MG63 (cell line): ENCODE measurements around the gene PRKCA. TPM values are rescaled to one million over a fixed set of nuclear protein-coding genes. Genes with fewer than 3 reads are reported as not detected.
A peak's percentile ranks its signal among the peaks of the same experiment; 100 is the strongest.

Source experiments
- DNase-seq: peaks from one replicate; pipeline ENCODE4 v3.0.0-alpha.2; 2020
- H3K27me3 ChIP-seq: fragments of 250-450 bp; sonication (Bioruptor Pico); 2 replicates; pipeline ENCODE4 v1.5.1; 2020; ENCODE audit warnings: mild to moderate bottlenecking, moderate library complexity
- H3K36me3 ChIP-seq: fragments of 250-450 bp; sonication (Bioruptor Pico); 2 replicates; pipeline ENCODE4 v1.5.1; 2020; ENCODE audit warnings: mild to moderate bottlenecking, moderate library complexity
- H3K4me3 ChIP-seq: fragments of 250-450 bp; sonication (Bioruptor Pico); 2 replicates; pipeline ENCODE4 v1.5.1; 2020; ENCODE audit warnings: mild to moderate bottlenecking, moderate library complexity
- H3K9me3 ChIP-seq: fragments of 250-450 bp; sonication (Bioruptor Pico); 2 replicates; pipeline ENCODE4 v1.5.1; 2020; ENCODE audit warnings: mild to moderate bottlenecking, moderate library complexity
- total RNA-seq: library from RNA; depleted of rRNA; stranded (reverse); fragments of >200 nt; shearing (Covaris generic); gene quantifications from 2 replicates; pipeline ENCODE4 v1.2.3, GENCODE V29; 2014; ENCODE audit warnings: low replicate concordance

Gene PRKCA
- total RNA-seq, 1 experiment from 2014 or later = 17.3 TPM

- Histone ChIP-seq H3K36me3 (no peaks in the 10 kb centered on the region), H3K9me3 (no peaks in the 10 kb centered on the region), H3K27me3 (no peaks in the 10 kb centered on the region), H3K4me3 (no peak overlapping the region)
- no peak for DNase-seq
These were observed 377.5 kb downstream of the PRKCA start for GRCh38 chr17:66679631-66680517.

- Histone ChIP-seq H3K9me3 (no peaks in the 10 kb centered on the region), H3K4me3 (no peak overlapping the region), H3K27me3 (no peaks in the 10 kb centered on the region), H3K36me3 (no peaks in the 10 kb centered on the region)
- DNase-seq = no peak
These were observed 379.9 kb downstream of the PRKCA start for GRCh38 chr17:66682283-66682682.

- H3K4me3 ChIP-seq = no peak overlapping the region
- no peaks in the 10 kb centered on the region for H3K9me3 ChIP-seq
- peaks cover 13% of the 10 kb centered on the region; the same call in 1 of the 2 replicates for H3K36me3 ChIP-seq
- no peaks in the 10 kb centered on the region for H3K27me3 ChIP-seq
- DNase-seq = no peak
These were observed 381.8 kb downstream of the PRKCA start for GRCh38 chr17:66684261-66684660.

GRCh38 chr17:66684731-66685130 is 382.3 kb downstream of the PRKCA start:
- Histone ChIP-seq H3K4me3 (no peak overlapping the region), H3K9me3 (no peaks in the 10 kb centered on the region), H3K36me3 (peaks cover 16% of the 10 kb centered on the region), H3K27me3 (no peaks in the 10 kb centered on the region)
- DNase-seq = no peak

GRCh38 chr17:66686601-66687000 is 384.2 kb downstream of the PRKCA start:
- H3K4me3 ChIP-seq = no peak overlapping the region
- peaks cover 20% of the 10 kb centered on the region for H3K36me3 ChIP-seq
- no peak for DNase-seq
- H3K27me3 ChIP-seq = no peaks in the 10 kb centered on the region
- no peaks in the 10 kb centered on the region for H3K9me3 ChIP-seq

- no peaks in the 10 kb centered on the region for H3K9me3 ChIP-seq
- no peak for DNase-seq
- no peaks in the 10 kb centered on the region for H3K27me3 ChIP-seq
- H3K36me3 ChIP-seq = peaks cover 28% of the 10 kb centered on the region
- no peak overlapping the region for H3K4me3 ChIP-seq
These were observed 385.3 kb downstream of the PRKCA start for GRCh38 chr17:66687570-66688284.

GRCh38 chr17:66689221-66689620 is 386.8 kb downstream of the PRKCA start:
- H3K9me3 ChIP-seq = no peaks in the 10 kb centered on the region
- H3K36me3 ChIP-seq = peaks cover 35% of the 10 kb centered on the region
- no peak for DNase-seq
- H3K27me3 ChIP-seq = no peaks in the 10 kb centered on the region
- no peak overlapping the region for H3K4me3 ChIP-seq

- H3K27me3 ChIP-seq = no peaks in the 10 kb centered on the region
- no peak overlapping the region for H3K4me3 ChIP-seq
- H3K36me3 ChIP-seq = peaks cover 35% of the 10 kb centered on the region
- no peaks in the 10 kb centered on the region for H3K9me3 ChIP-seq
- no peak for DNase-seq
These were observed 387.8 kb downstream of the PRKCA start for GRCh38 chr17:66690166-66690565.

- H3K9me3 ChIP-seq = no peaks in the 10 kb centered on the region
- H3K4me3 ChIP-seq = no peak overlapping the region
- no peaks in the 10 kb centered on the region for H3K27me3 ChIP-seq
- H3K36me3 ChIP-seq = peaks cover 40% of the 10 kb centered on the region
- peak; percentile 75 for DNase-seq
These were observed 389.4 kb downstream of the PRKCA start for GRCh38 chr17:66691644-66692420.

GRCh38 chr17:66692421-66692690 is 389.9 kb downstream of the PRKCA start:
- Histone ChIP-seq H3K4me3 (no peak overlapping the region), H3K36me3 (peaks cover 45% of the 10 kb centered on the region), H3K27me3 (no peaks in the 10 kb centered on the region), H3K9me3 (no peaks in the 10 kb centered on the region)
- DNase-seq = no peak

GRCh38 chr17:66695098-66695497 is 392.7 kb downstream of the PRKCA start:
- Histone ChIP-seq H3K36me3 (peaks cover 35% of the 10 kb centered on the region), H3K4me3 (no peak overlapping the region)

GRCh38 chr17:66698270-66698669 is 395.9 kb downstream of the PRKCA start:
- DNase-seq = no peak
- Histone ChIP-seq H3K36me3 (peaks cover 20% of the 10 kb centered on the region), H3K4me3 (no peak overlapping the region), H3K9me3 (peaks cover 2% of the 10 kb centered on the region; the same call in 1 of the 2 replicates), H3K27me3 (no peaks in the 10 kb centered on the region)

More at GRCh38 chr17:66695098-66695497, 392.7 kb downstream of the PRKCA start:
- DNase-seq = no peak
- peaks cover 2% of the 10 kb centered on the region; the same call in 1 of the 2 replicates for H3K9me3 ChIP-seq
- no peaks in the 10 kb centered on the region for H3K27me3 ChIP-seq

GRCh38 chr17:66701462-66701861 is 399.0 kb downstream of the PRKCA start:
- Histone ChIP-seq H3K27me3 (no peaks in the 10 kb centered on the region), H3K36me3 (peaks cover 17% of the 10 kb centered on the region), H3K4me3 (no peak overlapping the region), H3K9me3 (peaks cover 2% of the 10 kb centered on the region; the same call in 1 of the 2 replicates)
- no peak for DNase-seq

- Histone ChIP-seq H3K9me3 (peaks cover 2% of the 10 kb centered on the region; the same call in 1 of the 2 replicates), H3K27me3 (no peaks in the 10 kb centered on the region), H3K36me3 (peaks cover 8% of the 10 kb centered on the region), H3K4me3 (no peak overlapping the region)
- DNase-seq = no peak
These were observed 399.9 kb downstream of the PRKCA start for GRCh38 chr17:66702106-66702936.

- DNase-seq = no peak
- H3K4me3 ChIP-seq = no peak overlapping the region
- H3K36me3 ChIP-seq = peaks cover 3% of the 10 kb centered on the region; the same call in 1 of the 2 replicates
- H3K9me3 ChIP-seq = no peaks in the 10 kb centered on the region
- no peaks in the 10 kb centered on the region for H3K27me3 ChIP-seq
These were observed 402.6 kb downstream of the PRKCA start for GRCh38 chr17:66704858-66705520.
